Measurements from ENCODE around the gene KLHDC7B.
A peak's percentile ranks its signal among the peaks of the same experiment; 100 is the strongest.

The KLHDC7B gene

GRCh38 chr22:50544746-50545253 is 899 bp upstream of the KLHDC7B start:
- Histone ChIP-seq H3K27ac (ENCODE audit: low read depth, low read length) (no peak overlapping the region), H3K9ac (ENCODE audit: low read length) (no peak overlapping the region), H3K4me3 (ENCODE audit: low read depth in 1 of 2, low read length in 2 of 2) (no peak overlapping the region), H3K36me3 (ENCODE audit: insufficient read depth, low read length) (no peaks in the 10 kb centered on the region), H3K4me1 (ENCODE audit: insufficient read depth, low read length) (peaks cover 6% of the 10 kb centered on the region), H3K9me3 (ENCODE audit: low read length) (no peaks in the 10 kb centered on the region), H3K27me3 (ENCODE audit: control insufficient read depth in 1 of 2, insufficient read depth in 2 of 2, low read length in 2 of 2) (peaks cover 17 to 61% of the 10 kb centered on the region in 2 donors)

- Histone ChIP-seq H3K9ac (ENCODE audit: low read length) (no peak overlapping the region), H3K36me3 (ENCODE audit: insufficient read depth, low read length) (no peaks in the 10 kb centered on the region), H3K27ac (ENCODE audit: low read depth, low read length) (no peak overlapping the region), H3K9me3 (ENCODE audit: low read length) (no peaks in the 10 kb centered on the region), H3K4me3 (ENCODE audit: low read depth in 1 of 2, low read length in 2 of 2) (no peak overlapping the region), H3K4me1 (ENCODE audit: insufficient read depth, low read length) (peaks cover 6% of the 10 kb centered on the region), H3K27me3 (ENCODE audit: control insufficient read depth in 1 of 2, insufficient read depth in 2 of 2, low read length in 2 of 2) (peaks cover 17 to 68% of the 10 kb centered on the region in 2 donors)
Observed at GRCh38 chr22:50546326-50547262, 895 bp downstream of the KLHDC7B start.

GRCh38 chr22:50547263-50547985 is 1.7 kb downstream of the KLHDC7B start:
- Histone ChIP-seq H3K4me3 (ENCODE audit: low read depth in 1 of 2, low read length in 2 of 2) (no peak overlapping the region), H3K36me3 (ENCODE audit: insufficient read depth, low read length) (no peaks in the 10 kb centered on the region), H3K9ac (ENCODE audit: low read length) (no peak overlapping the region), H3K9me3 (ENCODE audit: low read length) (no peaks in the 10 kb centered on the region), H3K27ac (ENCODE audit: low read depth, low read length) (no peak overlapping the region), H3K4me1 (ENCODE audit: insufficient read depth, low read length) (peaks cover 6% of the 10 kb centered on the region), H3K27me3 (ENCODE audit: control insufficient read depth in 1 of 2, insufficient read depth in 2 of 2, low read length in 2 of 2) (peaks cover 17 to 72% of the 10 kb centered on the region in 2 donors)

- peak overlapping the region in 1 of 2 donors; percentile 27 for H3K4me3 ChIP-seq (ENCODE audit: low read depth in 1 of 2, low read length in 2 of 2)
- H3K4me1 ChIP-seq (ENCODE audit: insufficient read depth, low read length): peaks cover 6% of the 10 kb centered on the region
- no peaks in the 10 kb centered on the region for H3K9me3 ChIP-seq (ENCODE audit: low read length)
- no peak overlapping the region for H3K27ac ChIP-seq (ENCODE audit: low read depth, low read length)
- H3K27me3 ChIP-seq (ENCODE audit: control insufficient read depth in 1 of 2, insufficient read depth in 2 of 2, low read length in 2 of 2): peaks cover 17 to 72% of the 10 kb centered on the region in 2 donors
- H3K36me3 ChIP-seq (ENCODE audit: insufficient read depth, low read length): no peaks in the 10 kb centered on the region
- no peak overlapping the region for H3K9ac ChIP-seq (ENCODE audit: low read length)
Observed at GRCh38 chr22:50548040-50548920, 2.6 kb downstream of the KLHDC7B start.

- Histone ChIP-seq H3K9ac (ENCODE audit: low read length) (no peak overlapping the region), H3K9me3 (ENCODE audit: low read length) (no peaks in the 10 kb centered on the region), H3K4me1 (ENCODE audit: insufficient read depth, low read length) (peaks cover 5% of the 10 kb centered on the region), H3K27me3 (ENCODE audit: control insufficient read depth in 1 of 2, insufficient read depth in 2 of 2, low read length in 2 of 2) (peaks cover 16 to 63% of the 10 kb centered on the region in 2 donors), H3K36me3 (ENCODE audit: insufficient read depth, low read length) (no peaks in the 10 kb centered on the region), H3K27ac (ENCODE audit: low read depth, low read length) (no peak overlapping the region), H3K4me3 (ENCODE audit: low read depth in 1 of 2, low read length in 2 of 2) (peak overlapping the region in 1 of 2 donors; percentile 27)
Observed at GRCh38 chr22:50548921-50549790, 3.5 kb downstream of the KLHDC7B start.

- no peaks in the 10 kb centered on the region for H3K36me3 ChIP-seq (ENCODE audit: insufficient read depth, low read length)
- peaks cover 4 to 53% of the 10 kb centered on the region in 2 donors for H3K27me3 ChIP-seq (ENCODE audit: control insufficient read depth in 1 of 2, insufficient read depth in 2 of 2, low read length in 2 of 2)
Observed at GRCh38 chr22:50550395-50550794, 4.7 kb downstream of the KLHDC7B start.

GRCh38 chr22:50551160-50551752 is 5.6 kb downstream of the KLHDC7B start:
- Histone ChIP-seq H3K27ac (ENCODE audit: low read depth, low read length) (no peak overlapping the region), H3K9ac (ENCODE audit: low read length) (no peak overlapping the region), H3K27me3 (ENCODE audit: control insufficient read depth in 1 of 2, insufficient read depth in 2 of 2, low read length in 2 of 2) (peaks cover 0 to 44% of the 10 kb centered on the region in 2 donors), H3K9me3 (ENCODE audit: low read length) (no peaks in the 10 kb centered on the region), H3K4me3 (ENCODE audit: low read depth in 1 of 2, low read length in 2 of 2) (no peak overlapping the region), H3K36me3 (ENCODE audit: insufficient read depth, low read length) (no peaks in the 10 kb centered on the region), H3K4me1 (ENCODE audit: insufficient read depth, low read length) (no peaks in the 10 kb centered on the region)

More at GRCh38 chr22:50550395-50550794, 4.7 kb downstream of the KLHDC7B start:
- Histone ChIP-seq H3K27ac (ENCODE audit: low read depth, low read length) (no peak overlapping the region), H3K9ac (ENCODE audit: low read length) (no peak overlapping the region), H3K9me3 (ENCODE audit: low read length) (no peaks in the 10 kb centered on the region), H3K4me1 (ENCODE audit: insufficient read depth, low read length) (no peaks in the 10 kb centered on the region), H3K4me3 (ENCODE audit: low read depth in 1 of 2, low read length in 2 of 2) (no peak overlapping the region)

GRCh38 chr22:50553310-50553709 is 7.6 kb downstream of the KLHDC7B start:
- H3K9me3 ChIP-seq (ENCODE audit: low read length): no peaks in the 10 kb centered on the region
- H3K27ac ChIP-seq (ENCODE audit: low read depth, low read length): no peak overlapping the region
- peaks cover 0 to 25% of the 10 kb centered on the region in 2 donors for H3K27me3 ChIP-seq (ENCODE audit: control insufficient read depth in 1 of 2, insufficient read depth in 2 of 2, low read length in 2 of 2)
- no peaks in the 10 kb centered on the region for H3K36me3 ChIP-seq (ENCODE audit: insufficient read depth, low read length)
- H3K4me1 ChIP-seq (ENCODE audit: insufficient read depth, low read length): no peaks in the 10 kb centered on the region
- no peak overlapping the region for H3K4me3 ChIP-seq (ENCODE audit: low read depth in 1 of 2, low read length in 2 of 2)
- no peak overlapping the region for H3K9ac ChIP-seq (ENCODE audit: low read length)

- H3K27ac ChIP-seq (ENCODE audit: low read depth, low read length): no peak overlapping the region
- H3K4me1 ChIP-seq (ENCODE audit: insufficient read depth, low read length): no peaks in the 10 kb centered on the region
- H3K4me3 ChIP-seq (ENCODE audit: low read depth in 1 of 2, low read length in 2 of 2): no peak overlapping the region
- H3K9me3 ChIP-seq (ENCODE audit: low read length): no peaks in the 10 kb centered on the region
- H3K36me3 ChIP-seq (ENCODE audit: insufficient read depth, low read length): no peaks in the 10 kb centered on the region
- no peak overlapping the region for H3K9ac ChIP-seq (ENCODE audit: low read length)
- peaks cover 0 to 3% of the 10 kb centered on the region in 2 donors for H3K27me3 ChIP-seq (ENCODE audit: control insufficient read depth in 1 of 2, insufficient read depth in 2 of 2, low read length in 2 of 2)
Observed at GRCh38 chr22:50556703-50557102, 11.0 kb downstream of the KLHDC7B start.

- no peak overlapping the region for H3K27ac ChIP-seq (ENCODE audit: low read depth, low read length)
- no peaks in the 10 kb centered on the region for H3K9me3 ChIP-seq (ENCODE audit: low read length)
- no peak overlapping the region for H3K9ac ChIP-seq (ENCODE audit: low read length)
- H3K4me1 ChIP-seq (ENCODE audit: insufficient read depth, low read length): peaks cover 9% of the 10 kb centered on the region
- no peak overlapping the region for H3K4me3 ChIP-seq (ENCODE audit: low read depth in 1 of 2, low read length in 2 of 2)
- H3K27me3 ChIP-seq (ENCODE audit: control insufficient read depth in 1 of 2, insufficient read depth in 2 of 2, low read length in 2 of 2): no peaks in the 10 kb centered on the region
- H3K36me3 ChIP-seq (ENCODE audit: insufficient read depth, low read length): no peaks in the 10 kb centered on the region
Observed at GRCh38 chr22:50560034-50560433, 14.3 kb downstream of the KLHDC7B start.

Data from muscle layer of colon (tissue), 2 donors.